ENCODE measurements around the gene SNCAIP.

- no peak for TF ChIP-seq POLR2AphosphoS5 (IDR thresholded peaks at IDR 0.05; ENCODE audit: low read depth)
- no peak for TF ChIP-seq GABPA (IDR thresholded peaks at IDR 0.05; ENCODE audit: low read depth)
- TF ChIP-seq, protein P1, sequence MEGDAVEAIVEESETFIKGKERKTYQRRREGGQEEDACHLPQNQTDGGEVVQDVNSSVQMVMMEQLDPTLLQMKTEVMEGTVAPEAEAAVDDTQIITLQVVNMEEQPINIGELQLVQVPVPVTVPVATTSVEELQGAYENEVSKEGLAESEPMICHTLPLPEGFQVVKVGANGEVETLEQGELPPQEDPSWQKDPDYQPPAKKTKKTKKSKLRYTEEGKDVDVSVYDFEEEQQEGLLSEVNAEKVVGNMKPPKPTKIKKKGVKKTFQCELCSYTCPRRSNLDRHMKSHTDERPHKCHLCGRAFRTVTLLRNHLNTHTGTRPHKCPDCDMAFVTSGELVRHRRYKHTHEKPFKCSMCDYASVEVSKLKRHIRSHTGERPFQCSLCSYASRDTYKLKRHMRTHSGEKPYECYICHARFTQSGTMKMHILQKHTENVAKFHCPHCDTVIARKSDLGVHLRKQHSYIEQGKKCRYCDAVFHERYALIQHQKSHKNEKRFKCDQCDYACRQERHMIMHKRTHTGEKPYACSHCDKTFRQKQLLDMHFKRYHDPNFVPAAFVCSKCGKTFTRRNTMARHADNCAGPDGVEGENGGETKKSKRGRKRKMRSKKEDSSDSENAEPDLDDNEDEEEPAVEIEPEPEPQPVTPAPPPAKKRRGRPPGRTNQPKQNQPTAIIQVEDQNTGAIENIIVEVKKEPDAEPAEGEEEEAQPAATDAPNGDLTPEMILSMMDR (IDR thresholded peaks at IDR 0.05; ENCODE audit: insufficient read depth, low read length) = no peak
These were observed 142.5 kb downstream of the SNCAIP start for GRCh38 chr5:122454541-122454940.
